ENCODE measurements around the gene CNN2.

DNA sequence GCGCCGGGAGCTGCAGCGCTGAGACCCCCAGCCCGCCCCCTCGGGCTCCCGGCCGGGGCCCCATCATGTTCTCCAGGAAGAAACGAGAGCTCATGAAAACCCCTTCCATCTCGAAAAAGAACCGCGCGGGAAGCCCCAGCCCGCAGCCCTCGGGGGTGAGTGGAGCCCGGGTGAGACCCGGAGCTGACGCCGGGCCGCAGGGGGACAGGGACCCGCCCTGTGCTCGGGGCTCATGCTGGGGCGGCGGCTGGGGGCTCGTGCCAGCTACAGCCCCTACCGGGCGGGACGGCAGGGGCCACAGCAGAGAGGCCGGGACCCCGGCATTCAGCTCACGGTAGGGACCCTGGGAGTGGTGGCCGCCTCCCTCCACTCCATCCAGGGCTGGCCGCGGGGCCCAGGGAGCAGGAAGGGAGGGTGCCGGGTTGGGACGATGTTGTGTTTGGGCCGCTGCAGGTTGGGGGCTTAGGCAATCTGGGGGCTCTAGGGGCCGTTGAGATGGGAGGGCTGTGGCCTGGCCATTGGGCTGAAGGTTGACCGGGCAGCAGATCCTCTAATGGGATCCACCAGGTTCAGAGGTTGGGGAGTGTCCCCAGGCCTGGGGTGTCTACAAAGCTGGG lies 41.0 kb downstream of the CNN2 start:
- TF ChIP-seq CTCF (conservative IDR thresholded peaks at IDR 0.05) (no peak), ZFX (IDR thresholded peaks at IDR 0.05) (no peak)
